Activated CD8-positive, alpha-beta memory T cell treated with anti-CD3 and anti-CD28 coated beads for 36 hours (primary cell): ENCODE measurements around the gene CCM2. TPM values are rescaled to one million over a fixed set of nuclear protein-coding genes. Genes with fewer than 3 reads are reported as not detected.

Experiments
- CTCF ChIA-PET: fragments of 350-600 bp; sonication (Branson Sonifier 250); formaldehyde crosslinking; loops from one replicate; lab custom pipeline; 2021; ENCODE audit warnings: antibody characterized with exemption; lab: Charles Lee
- POLR2A ChIA-PET: fragments of 350-600 bp; sonication (Branson Sonifier 250); formaldehyde crosslinking; loops from one replicate; lab custom pipeline; 2021; ENCODE audit warnings: antibody characterized with exemption; lab: Charles Lee
- total RNA-seq, 2 experiments: library from RNA; stranded (reverse); gene quantifications; one replicate each; pipeline ENCODE4 v1.2.3, GENCODE V29; 2021

Gene CCM2
- 10 to 100 TPM; 54.2 to 56.3 TPM for total RNA-seq

- ChIA-PET POLR2A (interaction anchor here (0.6 to 5.3 kb wide), 14 partner anchors 15 to 419 kb away, joined by 3 to 102 read pairs (median 4); partner anchors contain the start of genes MYO1G, PURB, TBRG4 and TMED4), CTCF (interaction anchor here (0.7 to 2.4 kb wide), 6 partner anchors 20 to 204 kb away, joined by 3 to 9 read pairs (median 6); partner anchors contain the start of gene PPIA)
These were observed at the start of gene CCM2 for GRCh38 chr7:45000093-45001032. CCM2 (plus strand) TSS chr7:45000201; CDS start chr7:45000334, 133 bp downstream.

- ChIA-PET POLR2A (no interaction called here), CTCF (no interaction called here)
These were observed 46.8 kb upstream of the CCM2 start for GRCh38 chr7:44953156-44953555.

GRCh38 chr7:44955733-44956132, 44.3 kb upstream of the CCM2 start:
- POLR2A ChIA-PET: interaction anchor here (0.6 kb wide), 1 partner anchor 99 kb away, joined by 3 read pairs; no protein-coding TSS in a partner anchor
- CTCF ChIA-PET: interaction anchor here (0.9 to 1.1 kb wide), 2 partner anchors 8 to 19 kb away, joined by 3 read pairs; no protein-coding TSS in a partner anchor

- ChIA-PET CTCF (interaction anchor here (0.7 to 1.1 kb wide), 2 partner anchors 19 to 400 kb away, joined by 3 to 4 read pairs; no protein-coding TSS in a partner anchor), POLR2A (no interaction called here)
These were observed 43.7 kb upstream of the CCM2 start for GRCh38 chr7:44956157-44956766.

GRCh38 chr7:44958645-44959344, 41.2 kb upstream of the CCM2 start:
- CTCF ChIA-PET: no interaction called here
- POLR2A ChIA-PET: interaction anchor here (0.6 to 7.0 kb wide), 2 partner anchors 15 to 16 kb away, joined by 3 to 91 read pairs; no protein-coding TSS in a partner anchor

- ChIA-PET POLR2A (interaction anchor here (0.6 to 7.0 kb wide), 2 partner anchors 15 to 16 kb away, joined by 3 to 91 read pairs; no protein-coding TSS in a partner anchor), CTCF (interaction anchor here (1.5 kb wide), 1 partner anchor 14 kb away, joined by 4 read pairs; no protein-coding TSS in a partner anchor)
These were observed 40.5 kb upstream of the CCM2 start for GRCh38 chr7:44959433-44959951.

- ChIA-PET POLR2A (interaction anchor here (0.6 to 7.0 kb wide), 3 partner anchors 14 to 45 kb away, joined by 3 to 91 read pairs (median 6); no protein-coding TSS in a partner anchor), CTCF (interaction anchor here (1.5 kb wide), 1 partner anchor 14 kb away, joined by 4 read pairs; no protein-coding TSS in a partner anchor)
These were observed 39.9 kb upstream of the CCM2 start for GRCh38 chr7:44960011-44960580.

GRCh38 chr7:44961844-44962482, 38.0 kb upstream of the CCM2 start:
- ChIA-PET POLR2A (interaction anchor here (0.7 to 7.0 kb wide), 4 partner anchors 8 to 76 kb away, joined by 3 to 91 read pairs (median 3); partner anchors contain the start of gene PURB), CTCF (interaction anchor here (1.4 to 2.8 kb wide), 3 partner anchors 11 to 174 kb away, joined by 3 to 18 read pairs (median 5); no protein-coding TSS in a partner anchor)

- CTCF ChIA-PET: interaction anchor here (0.7 to 2.8 kb wide), 4 partner anchors 10 to 173 kb away, joined by 3 to 18 read pairs (median 4); no protein-coding TSS in a partner anchor
These were observed 37.3 kb upstream of the CCM2 start for GRCh38 chr7:44962483-44963251.

GRCh38 chr7:44963364-44964290, 36.4 kb upstream of the CCM2 start:
- POLR2A ChIA-PET: interaction anchor here (0.8 to 7.0 kb wide), 3 partner anchors 11 to 17 kb away, joined by 3 to 91 read pairs (median 6); no protein-coding TSS in a partner anchor
- CTCF ChIA-PET: interaction anchor here (0.7 to 2.8 kb wide), 6 partner anchors 8 to 172 kb away, joined by 3 to 18 read pairs (median 4); no protein-coding TSS in a partner anchor

More at GRCh38 chr7:44962483-44963251, 37.3 kb upstream of the CCM2 start:
- POLR2A ChIA-PET: interaction anchor here (0.5 to 7.0 kb wide), 3 partner anchors 12 to 147 kb away, joined by 3 to 91 read pairs (median 3); no protein-coding TSS in a partner anchor

- CTCF ChIA-PET: interaction anchor here (1.6 to 2.7 kb wide), 2 partner anchors 9 to 10 kb away, joined by 3 to 10 read pairs; no protein-coding TSS in a partner anchor
- POLR2A ChIA-PET: interaction anchor here (0.8 to 7.0 kb wide), 3 partner anchors 10 to 17 kb away, joined by 3 to 91 read pairs (median 6); no protein-coding TSS in a partner anchor
These were observed 35.6 kb upstream of the CCM2 start for GRCh38 chr7:44964384-44964830.

- POLR2A ChIA-PET: interaction anchor here (2.1 to 7.0 kb wide), 2 partner anchors 10 to 16 kb away, joined by 6 to 91 read pairs; no protein-coding TSS in a partner anchor
- CTCF ChIA-PET: interaction anchor here (1.6 to 2.7 kb wide), 2 partner anchors 10 kb away, joined by 3 to 10 read pairs; no protein-coding TSS in a partner anchor
These were observed 35.1 kb upstream of the CCM2 start for GRCh38 chr7:44964831-44965440.

GRCh38 chr7:44965441-44965903, 34.5 kb upstream of the CCM2 start:
- ChIA-PET CTCF (interaction anchor here (2.7 kb wide), 1 partner anchor 9 kb away, joined by 10 read pairs; no protein-coding TSS in a partner anchor), POLR2A (interaction anchor here (2.1 to 7.0 kb wide), 2 partner anchors 9 to 15 kb away, joined by 6 to 91 read pairs; no protein-coding TSS in a partner anchor)
